K562 (cell line): ENCODE data around the gene PPP1R12C.

Experiments used
- CTCF ChIP-seq, 3 experiments: IDR thresholded peaks in 2 of 3; conservative IDR thresholded peaks in 1 of 3; 2 replicates each; pipeline ENCODE4 v1.5.1; 2011 to 2012; ENCODE audit warnings: low read length in 3 of 3, mild to moderate bottlenecking in 3 of 3, control low read depth in 2 of 3, improper control_type of control experiment in 1 of 3, inconsistent platforms in 1 of 3, low read depth in 1 of 3, mixed read lengths in 1 of 3, moderate library complexity in 1 of 3; ENCODE audit not compliant: insufficient read depth in 2 of 3
- EP300 ChIP-seq: IDR thresholded peaks from 2 replicates; pipeline ENCODE4 v1.6.1; 2012; ENCODE audit warnings: low read length, improper control_type of control experiment
- ETS1 ChIP-seq: conservative IDR thresholded peaks from 2 replicates; pipeline ENCODE4 v1.6.1; 2011; ENCODE audit warnings: low read depth, mild to moderate bottlenecking, low read length; ENCODE audit not compliant: control insufficient read depth
- EZH2 ChIP-seq: IDR thresholded peaks from 2 replicates; pipeline ENCODE4 v1.6.1; 2012; ENCODE audit warnings: low read depth, mild to moderate bottlenecking, inconsistent platforms, low read length, borderline replicate concordance
- HNRNPUL1 ChIP-seq: fragments of 200-400 bp; formaldehyde crosslinking; IDR thresholded peaks from 2 replicates; pipeline ENCODE4 v1.6.1; 2017; ENCODE audit warnings: low read length
- KDM1A ChIP-seq, 2 experiments: fragments of 450-650 bp; IDR thresholded peaks; 2 replicates each; pipeline ENCODE4 v1.6.1; 2016; ENCODE audit warnings: mild to moderate bottlenecking in 2 of 2
- MTF1 ChIP-seq: fragments of 250-450 bp; sonication (Bioruptor Pico); IDR thresholded peaks from 2 replicates; pipeline ENCODE4 v1.9.0; 2021; ENCODE audit warnings: moderate library complexity, mild to moderate bottlenecking, inconsistent platforms, borderline replicate concordance
- MYC ChIP-seq, 2 experiments: fragments of 250-450 bp in 1 of 2; sonication (Bioruptor Pico) in 1 of 2; IDR thresholded peaks; 2 replicates each; pipeline versions ENCODE4 v1.5.1 to v1.6.1; 2012 to 2021; ENCODE audit warnings: low read depth in 2 of 2, borderline replicate concordance in 1 of 2, improper control_type of control experiment in 1 of 2, low read length in 1 of 2, mild to moderate bottlenecking in 1 of 2, moderate library complexity in 1 of 2
- PHF21A ChIP-seq: fragments of 450-650 bp; IDR thresholded peaks from 2 replicates; pipeline ENCODE4 v1.6.1; 2017; ENCODE audit warnings: low read depth, borderline replicate concordance
- SOX6 ChIP-seq: fragments of 450-650 bp; IDR thresholded peaks from 2 replicates; pipeline ENCODE4 v1.6.1; 2014; ENCODE audit warnings: mild to moderate bottlenecking
- TFE3 ChIP-seq: fragments of 450-650 bp; formaldehyde crosslinking; IDR thresholded peaks from 2 replicates; pipeline ENCODE4 v1.4.0; 2020; ENCODE audit warnings: mild to moderate bottlenecking, mixed read lengths
- ZBTB9 ChIP-seq: fragments of 450-650 bp; formaldehyde crosslinking; IDR thresholded peaks from 2 replicates; pipeline ENCODE4 v1.4.0; 2020; ENCODE audit warnings: mild to moderate bottlenecking, moderate library complexity
- ZC3H11A ChIP-seq: IDR thresholded peaks from 2 replicates; pipeline ENCODE4 v1.6.1; 2012; ENCODE audit warnings: low read depth, low read length, improper control_type of control experiment
- ZNF830 ChIP-seq: fragments of 250-450 bp; sonication (Bioruptor Pico); IDR thresholded peaks from 2 replicates; pipeline ENCODE4 v1.5.0; 2021; ENCODE audit warnings: mild to moderate bottlenecking

GRCh38 chr19:55042344-55042678 is 75.1 kb downstream of the PPP1R12C start:
- no peak for TF ChIP-seq SOX6
- no peak for TF ChIP-seq ETS1
- TF ChIP-seq MYC (IDR thresholded peaks at IDR 0.05; ENCODE audit: low read depth, low read length) = no peak
- TF ChIP-seq MYC (CRISPR knock-in tag; IDR thresholded peaks at IDR 0.05; ENCODE audit: borderline replicate concordance, low read depth) = no peak
- TF ChIP-seq EZH2 = no peak
- no peak for TF ChIP-seq ZNF830 (CRISPR knock-in tag)
- no peak for TF ChIP-seq ZBTB9 (CRISPR knock-in tag)
- TF ChIP-seq KDM1A (IDR thresholded peaks at IDR 0.05) = no peak
- TF ChIP-seq ZC3H11A = no peak
- no peak for TF ChIP-seq EP300
- no peak for TF ChIP-seq PHF21A
- no peak for TF ChIP-seq CTCF (IDR thresholded peaks at IDR 0.05 in 2 of 3, conservative IDR thresholded peaks at IDR 0.05 in 1 of 3; ENCODE audit: insufficient read depth in 2 of 3, low read depth in 1 of 3, low read length in 3 of 3)
- TF ChIP-seq TFE3 (CRISPR knock-in tag) = no peak
- TF ChIP-seq MTF1 (CRISPR knock-in tag) = no peak
- TF ChIP-seq HNRNPUL1 = no peak
